ENCODE data around the gene NFE2L3. TPM values are rescaled to one million over a fixed set of nuclear protein-coding genes. Genes with fewer than 3 reads are reported as not detected.
A peak's percentile ranks its signal among the peaks of the same experiment; 100 is the strongest.

NFE2L3 gene
- total and polyA plus RNA-seq, 2 of the 8 experiments (the other 6 are each of a cell fraction or from before 2014, with no cell fraction given): 64.9 to 76.5 TPM

DNA sequence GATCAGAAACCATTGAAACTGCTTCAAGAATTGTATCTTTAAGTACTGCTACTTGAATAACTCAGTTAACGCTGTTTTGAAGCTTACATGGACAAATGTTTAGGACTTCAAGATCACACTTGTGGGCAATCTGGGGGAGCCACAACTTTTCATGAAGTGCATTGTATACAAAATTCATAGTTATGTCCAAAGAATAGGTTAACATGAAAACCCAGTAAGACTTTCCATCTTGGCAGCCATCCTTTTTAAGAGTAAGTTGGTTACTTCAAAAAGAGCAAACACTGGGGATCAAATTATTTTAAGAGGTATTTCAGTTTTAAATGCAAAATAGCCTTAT lies 33.8 kb downstream of the NFE2L3 start:
- FAIRE-seq (no peak), DNase-seq (ENCODE audit: low read depth in 1 of 2, low spot score in 2 of 2) (no peak)
- Histone ChIP-seq H4K91ac (replicated peaks; ENCODE audit: insufficient read length, low read length) (no peak overlapping the region), H4K5ac (ENCODE audit: insufficient read length, low read depth, low read length) (no peak overlapping the region), H3K4ac (replicated peaks; ENCODE audit: insufficient read length, low read depth, low read length) (no peak overlapping the region), H3K18ac (ENCODE audit: extremely low read depth, low read length) (no peak overlapping the region), H2BK120ac (replicated peaks; ENCODE audit: low read depth, low read length) (no peak overlapping the region), H4K8ac (ENCODE audit: extremely low read depth, insufficient read depth, low read length) (no peak overlapping the region), H3K23ac (ENCODE audit: insufficient read length) (no peak overlapping the region), H3K4me3 (ENCODE audit: extremely low read depth in 1 of 4, insufficient read depth in 2 of 4, low read depth in 3 of 4, low read length in 4 of 4) (no peak overlapping the region), H3K4me2 (ENCODE audit: insufficient read depth in 1 of 2, low read depth in 2 of 2, low read length in 2 of 2) (no peak overlapping the region), H3K4me1 (replicated peaks in 1 of 4; ENCODE audit: control insufficient read depth in 3 of 4, insufficient read depth in 4 of 4, low read length in 3 of 4) (no peaks in the 10 kb centered on the region), H3K56ac (replicated peaks; ENCODE audit: insufficient read length, low read depth, low read length) (no peak overlapping the region), H3K79me1 (ENCODE audit: low read depth, low read length) (no peaks in the 10 kb centered on the region), H3K9me3 (ENCODE audit: insufficient read depth in 2 of 2, low read depth in 1 of 2, low read length in 1 of 2) (no peaks in the 10 kb centered on the region), H3K23me2 (ENCODE audit: low read depth, low read length) (no peaks in the 10 kb centered on the region), H2BK12ac (ENCODE audit: low read depth, low read length) (no peak overlapping the region), H2AK5ac (ENCODE audit: low read depth, low read length) (no peak overlapping the region), H3K9ac (replicated peaks in 1 of 4; ENCODE audit: extremely low read depth in 1 of 4, low read depth in 3 of 4, low read length in 3 of 4) (no peak overlapping the region), H3K27ac (ENCODE audit: low read depth, low read length) (no peak overlapping the region), H3K36me3 (ENCODE audit: control insufficient read depth in 2 of 4, insufficient read depth in 4 of 4, low read length in 3 of 4) (peaks cover 10 to 34% (median 25%) of the 10 kb centered on the region in 4 experiments; a peak in 7 of 8 replicates), H3K79me2 (ENCODE audit: control insufficient read depth in 1 of 2, insufficient read depth in 2 of 2, low read length in 2 of 2) (no peaks in the 10 kb centered on the region), H2BK5ac (ENCODE audit: low read depth, low read length) (no peak overlapping the region), H3K14ac (ENCODE audit: insufficient read length) (no peak overlapping the region), H2BK20ac (ENCODE audit: low read length) (no peak overlapping the region), H4K20me1 (replicated peaks in 1 of 2; ENCODE audit: control insufficient read depth in 1 of 2, insufficient read depth in 2 of 2, low read length in 2 of 2) (peaks cover 7 to 9% of the 10 kb centered on the region in 2 experiments), H2BK15ac (ENCODE audit: low read length) (no peak overlapping the region), H2AFZ (ENCODE audit: low read length) (no peak overlapping the region), H3K27me3 (replicated peaks in 1 of 4; ENCODE audit: control insufficient read depth in 3 of 4, extremely low read depth in 1 of 4, insufficient read depth in 3 of 4, low read length in 3 of 4) (no peaks in the 10 kb centered on the region)
- TF ChIP-seq TCF12 (IDR thresholded peaks at IDR 0.05; ENCODE audit: low read depth, low read length): no peak
- TF ChIP-seq POLR2A (IDR thresholded peaks at IDR 0.05; ENCODE audit: control extremely low read depth in 1 of 2, low read depth in 2 of 2, low read length in 2 of 2): peak in 1 of 2 experiments; percentile 65; a peak in 1 of 3 replicates
- ChIA-PET CTCF (ENCODE audit: partially characterized antibody) (interaction anchor here (5.6 kb wide), 1 partner anchor 95 kb away, joined by 30 read pairs; no protein-coding TSS in a partner anchor), POLR2A (ENCODE audit: partially characterized antibody) (interaction anchor here (0.7 to 17.3 kb wide), 11 partner anchors 11 to 114 kb away, joined by 3 to 578 read pairs (median 5); partner anchors contain the start of genes CBX3, HNRNPA2B1 and NFE2L3)
- 100% methylated on average over 1 of the region's 1 CpG; no CpG with 5 or more reads in 1 of the 2 experiments for WGBS, 2 experiments (ENCODE audit: extremely low coverage in 1 of 2, insufficient coverage in 1 of 2, insufficient read length in 1 of 2, insufficient replicate concordance in 2 of 2, low coverage in 1 of 2, low lambda C conversion rate in 2 of 2, missing lambda C conversion rate in 1 of 2)
